Left kidney (tissue), 2 donors: ENCODE data around the gene EYA4. TPM values are rescaled to one million over a fixed set of nuclear protein-coding genes. Genes with fewer than 3 reads are reported as not detected.
"Not testable (repeated sequence)": the region's sequence is repeated elsewhere in the genome, so short reads cannot be mapped to it uniquely, and the experiment has no call there.

Source experiments
- DNase-seq: peaks from one replicate; pipeline ENCODE4 v3.0.0-alpha.2; 2013
- polyA plus RNA-seq: library from polyadenylated mRNA; unstranded; fragments of 120-200 nt; gene quantifications from one replicate; pipeline ENCODE4 v1.2.1, GENCODE V29; 2013; ENCODE audit not compliant: insufficient read length

The EYA4 gene
- polyA plus RNA-seq, 1 donor = 15.3 TPM

- DNase-seq = no peak
Measured at GRCh38 chr6:133352046-133352445, 110.9 kb downstream of the EYA4 start.

- no peak for DNase-seq
Measured at GRCh38 chr6:133353061-133353460, 111.9 kb downstream of the EYA4 start.

DNA sequence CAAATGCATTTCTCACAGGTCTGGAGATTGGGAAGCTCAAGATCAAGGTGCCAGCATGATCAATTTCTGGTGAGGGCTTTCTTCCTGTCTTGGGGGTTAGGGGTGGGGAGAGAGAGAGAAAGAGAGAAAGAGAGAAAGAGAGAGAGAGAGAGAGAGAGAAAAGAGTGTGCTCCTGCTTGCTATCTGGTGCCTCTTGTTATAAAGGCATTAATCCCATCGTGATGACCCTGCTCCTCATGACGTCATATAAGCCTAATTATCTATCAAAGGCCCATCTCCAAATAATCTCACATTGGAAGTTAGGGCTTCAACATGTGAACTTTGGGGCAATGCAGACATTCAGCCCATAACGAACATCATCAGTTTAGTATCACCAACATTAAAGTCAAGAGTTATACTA lies 114.8 kb downstream of the EYA4 start:
- DNase-seq = no peak

DNA sequence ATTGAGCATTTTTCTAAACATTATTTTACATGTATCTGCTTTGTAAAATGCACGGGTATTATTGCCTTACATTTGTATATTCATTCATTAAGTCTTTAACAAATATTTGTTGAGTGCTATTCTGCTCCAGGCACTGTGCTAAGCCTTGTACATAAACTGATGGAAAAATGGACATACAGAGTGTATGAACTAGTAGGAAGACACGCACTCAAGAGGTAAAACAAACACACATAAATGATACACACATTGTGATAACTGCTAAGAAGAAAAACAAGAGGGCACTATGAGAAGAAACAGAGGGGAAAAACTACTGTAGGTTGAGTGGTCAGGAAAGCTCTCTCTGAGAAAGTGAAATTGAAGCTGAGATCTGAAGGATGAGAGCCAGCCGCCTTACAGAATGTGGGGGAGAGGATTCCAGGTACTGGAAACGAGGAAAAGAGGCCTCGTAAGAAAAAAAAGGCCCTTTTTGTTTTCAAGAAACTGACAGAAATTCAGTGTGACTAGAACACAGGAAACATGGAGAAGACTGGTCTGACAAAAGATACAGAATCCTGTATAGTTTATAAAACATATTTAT lies 117.5 kb downstream of the EYA4 start:
- DNase-seq = peak; percentile 31

DNA sequence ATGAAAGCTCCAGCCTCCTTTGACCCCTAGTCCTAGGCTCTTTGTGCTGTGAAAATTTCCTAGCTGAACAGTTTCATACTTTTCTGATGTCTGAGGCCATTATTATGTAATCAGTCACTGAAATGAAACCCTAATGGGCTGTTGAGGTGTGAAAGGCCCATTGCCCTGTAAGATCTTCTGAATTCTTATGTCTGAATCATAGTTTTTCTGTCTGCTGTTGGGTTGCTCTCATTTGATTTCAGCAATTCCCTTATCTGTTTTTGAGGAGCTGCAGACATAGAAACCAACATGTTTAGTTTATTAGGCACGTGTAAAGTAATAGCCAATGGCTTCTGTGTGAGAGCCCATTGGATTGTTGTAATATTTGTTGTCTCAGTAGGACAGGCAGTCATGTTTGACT lies 118.1 kb downstream of the EYA4 start:
- DNase-seq = no peak

GRCh38 chr6:133359760-133360159 lies 118.6 kb downstream of the EYA4 start:
- no peak for DNase-seq

GRCh38 chr6:133360194-133360593 lies 119.0 kb downstream of the EYA4 start:
- DNase-seq = no peak

DNA sequence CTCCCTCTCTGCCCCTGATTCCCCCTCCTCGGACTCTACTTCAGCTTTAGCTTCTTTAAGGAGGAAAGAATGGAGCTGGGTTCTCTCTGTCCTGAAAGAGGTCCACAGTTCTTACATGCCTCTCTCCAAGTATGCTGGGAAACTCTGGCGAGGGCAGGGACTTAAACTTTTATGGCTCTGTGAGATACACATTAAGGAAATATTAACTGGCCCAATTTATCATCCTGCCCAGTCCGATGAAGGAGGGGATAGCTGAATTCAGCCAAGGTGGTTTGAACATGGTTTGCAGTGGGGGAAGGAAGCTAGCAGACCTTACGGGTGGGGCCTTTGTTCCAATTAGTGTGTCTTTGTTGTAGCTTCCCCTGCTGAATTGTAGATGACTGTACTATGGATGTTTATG lies 121.7 kb downstream of the EYA4 start:
- DNase-seq = no peak

DNA sequence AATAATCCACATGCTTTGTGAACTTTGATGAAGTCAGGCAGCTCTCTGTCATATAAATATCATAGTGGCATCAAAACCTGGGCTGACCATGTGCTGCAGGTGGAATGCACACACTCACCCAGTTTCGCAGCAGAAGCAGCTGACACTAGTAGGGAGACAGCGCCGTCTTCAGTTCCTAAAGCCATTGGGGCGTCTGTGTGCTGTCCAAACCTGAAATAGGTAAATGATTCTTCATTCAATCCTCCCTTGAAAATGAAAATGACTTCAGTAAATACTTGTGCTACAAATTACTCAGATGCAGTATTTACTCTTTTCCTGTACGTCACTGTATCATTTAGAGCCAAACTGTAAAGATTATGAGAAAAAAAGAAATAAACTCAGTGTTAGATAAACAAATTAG lies 127.5 kb downstream of the EYA4 start:
- no peak for DNase-seq

- no peak for DNase-seq
Measured at GRCh38 chr6:133369773-133370272, 128.7 kb downstream of the EYA4 start.

GRCh38 chr6:133376743-133377142 lies 135.6 kb downstream of the EYA4 start:
- DNase-seq = no peak

GRCh38 chr6:133377219-133377618 lies 136.1 kb downstream of the EYA4 start:
- DNase-seq = no peak

- no peak for DNase-seq
Measured at GRCh38 chr6:133380047-133380446, 138.9 kb downstream of the EYA4 start.

GRCh38 chr6:133380723-133381122 lies 139.6 kb downstream of the EYA4 start:
- DNase-seq = no peak

DNA sequence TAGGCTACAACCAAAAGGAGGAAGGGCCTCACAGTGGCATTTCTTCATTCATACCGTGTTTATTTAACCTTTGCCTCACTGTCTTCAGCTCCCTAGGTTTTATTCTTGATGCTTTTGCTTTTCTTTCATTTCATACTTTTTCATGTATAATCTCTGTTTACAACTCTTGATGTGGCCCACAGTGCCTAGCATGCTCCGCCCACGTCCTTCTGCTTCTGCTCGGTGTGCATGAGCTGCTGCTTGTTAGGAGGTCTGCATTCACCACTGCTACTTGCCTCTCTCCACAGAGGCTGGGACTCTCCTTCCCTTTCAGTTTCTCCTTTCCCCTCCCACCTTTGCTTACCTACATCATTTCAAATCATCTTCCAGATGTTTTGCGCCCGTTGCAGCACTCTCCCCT lies 147.6 kb downstream of the EYA4 start:
- DNase-seq = no peak

- DNase-seq = no peak
Measured at GRCh38 chr6:133390168-133390567, 149.0 kb downstream of the EYA4 start.

GRCh38 chr6:133392015-133392414 lies 150.9 kb downstream of the EYA4 start:
- DNase-seq = no peak

DNA sequence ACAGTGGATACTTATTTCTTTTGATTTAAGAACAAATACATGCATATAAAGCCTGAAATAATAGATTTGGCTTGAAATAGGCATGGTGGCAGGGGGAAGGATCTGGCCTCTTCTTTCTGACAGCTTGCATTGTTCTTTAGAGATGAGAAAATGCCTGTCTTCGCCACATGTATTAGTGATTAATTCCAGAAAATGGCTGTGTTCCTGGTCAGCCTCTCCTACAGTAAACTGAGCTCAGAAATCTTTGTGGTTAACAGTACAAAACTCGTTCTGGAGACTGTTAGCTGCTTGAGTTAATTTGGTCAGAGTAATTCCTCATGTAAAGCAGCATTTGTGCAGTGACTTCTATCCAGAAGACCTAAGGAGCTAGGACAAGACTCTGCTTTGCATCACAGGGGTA lies 151.5 kb downstream of the EYA4 start:
- no peak for DNase-seq

DNA sequence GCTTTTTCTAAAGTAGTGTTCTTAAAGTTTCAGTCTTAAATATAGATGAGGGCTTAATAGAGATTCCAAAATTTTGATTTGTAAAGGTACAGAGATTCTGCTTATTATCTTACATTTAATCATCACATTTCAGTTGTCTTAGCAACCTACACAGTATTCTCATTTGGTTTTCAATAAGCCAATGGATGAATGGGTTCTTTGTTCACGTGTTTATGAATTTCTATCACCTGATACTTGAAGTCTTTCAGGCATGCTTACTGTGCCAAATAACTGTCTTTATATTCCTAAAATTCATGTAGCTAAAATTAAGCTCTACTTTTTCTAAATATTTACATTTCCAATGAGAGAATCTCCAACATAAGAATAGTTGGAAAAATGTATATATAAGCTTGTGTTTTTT lies 152.7 kb downstream of the EYA4 start:
- no peak for DNase-seq

DNA sequence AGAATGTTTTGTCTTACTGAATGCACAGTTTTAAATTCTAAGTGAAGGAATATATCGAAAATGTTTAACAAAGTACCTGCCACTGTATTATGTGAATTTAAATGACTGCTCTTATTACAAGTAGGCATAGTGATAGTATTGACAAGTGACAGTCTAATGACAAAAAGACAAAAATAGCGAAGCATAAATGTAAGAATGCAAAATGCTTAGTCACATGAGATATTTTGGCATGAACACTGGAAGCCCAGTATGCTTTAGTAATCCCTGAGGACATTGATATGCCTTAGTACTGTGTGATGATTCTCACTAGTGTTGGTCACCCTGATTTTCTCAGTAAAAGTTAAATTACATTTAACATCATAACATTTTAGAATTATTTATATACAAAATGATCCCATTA lies 153.5 kb downstream of the EYA4 start:
- DNase-seq = no peak

- DNase-seq = no peak
Measured at GRCh38 chr6:133396233-133396983, 155.3 kb downstream of the EYA4 start.

GRCh38 chr6:133396984-133397348 lies 155.8 kb downstream of the EYA4 start:
- no peak for DNase-seq

GRCh38 chr6:133397601-133398000 lies 156.4 kb downstream of the EYA4 start:
- not testable (repeated sequence) for DNase-seq

DNA sequence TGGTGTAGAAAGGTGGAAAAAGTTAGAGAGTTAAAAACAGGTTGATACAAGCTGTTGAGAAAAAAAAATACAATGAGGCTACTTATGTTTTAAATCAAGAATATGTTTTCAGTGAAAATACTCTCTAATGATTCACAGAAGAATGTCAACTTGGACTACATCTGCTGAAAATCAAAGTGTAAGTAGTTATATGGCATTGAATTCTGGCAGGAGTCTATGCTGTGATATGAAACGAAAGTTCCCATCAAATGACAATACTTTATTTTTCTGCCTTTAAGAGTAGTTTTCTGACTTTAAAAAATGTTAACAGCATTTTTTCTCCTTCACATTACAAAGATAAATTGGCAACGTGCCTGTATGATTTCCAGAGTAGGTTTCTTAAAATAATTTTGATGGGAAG lies 158.3 kb downstream of the EYA4 start:
- DNase-seq = no peak
